ENCODE data around the gene TPPP2. TPM values are rescaled to one million over a fixed set of nuclear protein-coding genes. Genes with fewer than 3 reads are reported as not detected.

The TPPP2 gene
- total RNA-seq, 1 donor from 2014 or later: not detected

Small RNA genes lying within 50 kb of the gene (microRNA-seq; reads per million reads assigned to microRNA genes)
- not detected for gene MIR6717 (ENCODE audit: unreplicated experiment)

Other genes starting within 250 kb of the TPPP2 start
- not detected in 2 replicates for gene RNASE6, start 248.9 kb upstream of the TPPP2 start, total RNA-seq
- gene RNASE1, start 227.4 kb upstream of the TPPP2 start, total RNA-seq: not detected in 2 replicates
- gene RNASE3, start 138.8 kb upstream of the TPPP2 start, total RNA-seq: not detected in 2 replicates
- gene RNASE2, start 74.7 kb upstream of the TPPP2 start, total RNA-seq: not detected in 2 replicates
- gene METTL17, start 40.2 kb upstream of the TPPP2 start, total RNA-seq: 58.6 and 63.9 TPM in 2 replicates
- 0.60 and 1.1 TPM in 2 replicates for gene SLC39A2, start 30.9 kb upstream of the TPPP2 start, total RNA-seq
- gene NDRG2, start 5.2 kb upstream of the TPPP2 start, total RNA-seq: 8.0 and 8.6 TPM in 2 replicates
- not detected in 2 replicates for gene RNASE13, start 4.6 kb downstream of the TPPP2 start, total RNA-seq
- gene RNASE7, start 12.1 kb downstream of the TPPP2 start, total RNA-seq: not detected in 2 replicates
- gene RNASE8, start 27.6 kb downstream of the TPPP2 start, total RNA-seq: not detected in 2 replicates
- gene ARHGEF40, start 40.1 kb downstream of the TPPP2 start, total RNA-seq: 126 and 139 TPM in 2 replicates
- 20.5 and 25.2 TPM in 2 replicates for gene ZNF219, start 68.4 kb downstream of the TPPP2 start, total RNA-seq
- 1.2 TPM in 2 replicates for gene TMEM253, start 70.8 kb downstream of the TPPP2 start, total RNA-seq
- not detected in 2 replicates for gene OR5AU1, start 125.8 kb downstream of the TPPP2 start, total RNA-seq
- 424 and 430 TPM in 2 replicates for gene HNRNPC, start 239.2 kb downstream of the TPPP2 start, total RNA-seq
- not detected in 2 replicates for gene RPGRIP1, start 249.9 kb downstream of the TPPP2 start, total RNA-seq

Measured in osteocyte (in vitro differentiated cells).